OCI-LY7 (cell line): ENCODE results near the gene CCDC148. TPM values are rescaled to one million over a fixed set of nuclear protein-coding genes. Genes with fewer than 3 reads are reported as not detected.

ENCODE experiments used
- BruUV-seq: library from RNA; stranded (reverse); fragments of 400-500 nt; replicated peaks from 2 replicates; lab custom pipeline; 2021; lab: Mats Ljungman, UMichigan
- CTCF ChIA-PET: fragments of 300-600 bp; sonication (Branson Sonifier 250); formaldehyde crosslinking; loops from one replicate; lab custom pipeline; 2022; ENCODE audit warnings: antibody characterized with exemption; ENCODE audit not compliant: unreplicated experiment; lab: Charles Lee
- POLR2A ChIA-PET: fragments of 300-600 bp; sonication (Branson Sonifier 250); formaldehyde crosslinking; loops from one replicate; lab custom pipeline; 2022; ENCODE audit warnings: antibody characterized with exemption; lab: Charles Lee
- DNase-seq: peaks from one replicate; pipeline ENCODE4 v3.0.0-alpha.2; 2015; ENCODE audit warnings: low spot score
- H2AFZ ChIP-seq: fragments of 200-600 bp; sonication (generic), shearing (Covaris generic); 2 replicates; pipeline ENCODE4 v1.6.1; 2014; ENCODE audit warnings: mild to moderate bottlenecking, antibody characterized with exemption, low read length, moderate library complexity
- H3K27ac ChIP-seq: fragments of 200-600 bp; sonication (generic); 2 replicates; pipeline ENCODE4 v1.5.1; 2014; ENCODE audit warnings: mixed run types, low read depth, mild to moderate bottlenecking, moderate library complexity, low read length, inconsistent platforms; ENCODE audit not compliant: poor library complexity, severe bottlenecking
- H3K36me3 ChIP-seq: fragments of 200-600 bp; sonication (generic); 2 replicates; pipeline ENCODE4 v1.6.1; 2014; ENCODE audit warnings: mild to moderate bottlenecking, antibody characterized with exemption, low read length, moderate library complexity, mixed read lengths; ENCODE audit not compliant: insufficient read depth
- H3K4me1 ChIP-seq: fragments of 200-600 bp; sonication (generic); 2 replicates; pipeline ENCODE4 v1.5.1; 2014; ENCODE audit warnings: mild to moderate bottlenecking, low read length; ENCODE audit not compliant: insufficient read depth, poor library complexity, severe bottlenecking
- H3K4me2 ChIP-seq: fragments of 200-600 bp; sonication (generic); 2 replicates; pipeline ENCODE4 v1.6.1; 2014; ENCODE audit warnings: mild to moderate bottlenecking, low read length
- H3K4me3 ChIP-seq: fragments of 200-600 bp; sonication (generic); 2 replicates; pipeline ENCODE4 v1.5.1; 2014; ENCODE audit warnings: mild to moderate bottlenecking, low read depth, low read length; ENCODE audit not compliant: poor library complexity, severe bottlenecking
- H3K79me2 ChIP-seq: fragments of 200-600 bp; sonication (generic); 2 replicates; pipeline ENCODE4 v1.6.1; 2016; ENCODE audit warnings: low read depth, mild to moderate bottlenecking, low read length, moderate library complexity, mixed read lengths; ENCODE audit not compliant: insufficient read depth
- H3K9me2 ChIP-seq: fragments of 200-600 bp; sonication (generic); 2 replicates; pipeline ENCODE4 v1.6.1; 2016; ENCODE audit warnings: mild to moderate bottlenecking, low read length, mixed read lengths; ENCODE audit not compliant: insufficient read depth
- H3K9me3 ChIP-seq: fragments of 200-600 bp; sonication (generic); 2 replicates; pipeline ENCODE4 v1.6.1; 2014; ENCODE audit warnings: mild to moderate bottlenecking, mixed run types, low read length, mixed read lengths
- H4K20me1 ChIP-seq: fragments of 200-600 bp; sonication (generic); 2 replicates; pipeline ENCODE4 v1.6.1; 2014; ENCODE audit warnings: mild to moderate bottlenecking, antibody characterized with exemption, low read length, moderate library complexity, mixed read lengths; ENCODE audit not compliant: insufficient read depth
- EZH2phosphoT487 ChIP-seq: fragments of 200-600 bp; sonication (generic); IDR thresholded peaks from 2 replicates; pipeline ENCODE4 v1.6.1; 2018; ENCODE audit warnings: low read depth, borderline replicate concordance, mild to moderate bottlenecking, mixed run types, antibody characterized with exemption, low read length, moderate library complexity, mixed read lengths
- intact Hi-C: fragments of 100-400 bp; cut with micrococcal nuclease; formaldehyde crosslinking; loops from one replicate; pipeline ENCODE4 v1.10.0; 2022; ENCODE audit not compliant: unreplicated experiment
- total RNA-seq, 2 experiments: library from RNA; depleted of rRNA in 1 of 2; stranded (reverse); fragments of >200 nt in 1 of 2; shearing (Covaris generic) in 1 of 2; gene quantifications; 2 replicates each; pipeline ENCODE4 v1.2.3, GENCODE V29; 2014 to 2022
- TF ChIP-seq, protein P1 (sequence below): fragments of 200-600 bp; sonication (generic); conservative IDR thresholded peaks from 2 replicates; pipeline ENCODE4 v1.5.1; 2014; ENCODE audit warnings: mild to moderate bottlenecking, antibody characterized with exemption, low read length, moderate library complexity, mixed read lengths

CCDC148 gene
- total RNA-seq, 2 experiments from 2014 or later: 0.19 to 0.99 TPM

- Histone ChIP-seq H3K4me1 (no peaks in the 10 kb centered on the region), H3K9me2 (no peaks in the 10 kb centered on the region), H3K4me2 (no peak overlapping the region), H3K79me2 (no peaks in the 10 kb centered on the region), H2AFZ (no peak overlapping the region), H4K20me1 (no peaks in the 10 kb centered on the region), H3K36me3 (no peaks in the 10 kb centered on the region), H3K9me3 (no peaks in the 10 kb centered on the region), H3K4me3 (no peak overlapping the region), H3K27ac (no peak overlapping the region)
- no TSS peak for BruUV-seq
- ChIA-PET POLR2A (no interaction called here), CTCF (no interaction called here)
- intact Hi-C loops: no loop called here
- TF ChIP-seq, protein P1, sequence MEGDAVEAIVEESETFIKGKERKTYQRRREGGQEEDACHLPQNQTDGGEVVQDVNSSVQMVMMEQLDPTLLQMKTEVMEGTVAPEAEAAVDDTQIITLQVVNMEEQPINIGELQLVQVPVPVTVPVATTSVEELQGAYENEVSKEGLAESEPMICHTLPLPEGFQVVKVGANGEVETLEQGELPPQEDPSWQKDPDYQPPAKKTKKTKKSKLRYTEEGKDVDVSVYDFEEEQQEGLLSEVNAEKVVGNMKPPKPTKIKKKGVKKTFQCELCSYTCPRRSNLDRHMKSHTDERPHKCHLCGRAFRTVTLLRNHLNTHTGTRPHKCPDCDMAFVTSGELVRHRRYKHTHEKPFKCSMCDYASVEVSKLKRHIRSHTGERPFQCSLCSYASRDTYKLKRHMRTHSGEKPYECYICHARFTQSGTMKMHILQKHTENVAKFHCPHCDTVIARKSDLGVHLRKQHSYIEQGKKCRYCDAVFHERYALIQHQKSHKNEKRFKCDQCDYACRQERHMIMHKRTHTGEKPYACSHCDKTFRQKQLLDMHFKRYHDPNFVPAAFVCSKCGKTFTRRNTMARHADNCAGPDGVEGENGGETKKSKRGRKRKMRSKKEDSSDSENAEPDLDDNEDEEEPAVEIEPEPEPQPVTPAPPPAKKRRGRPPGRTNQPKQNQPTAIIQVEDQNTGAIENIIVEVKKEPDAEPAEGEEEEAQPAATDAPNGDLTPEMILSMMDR: no peak
- no peak for TF ChIP-seq EZH2phosphoT487
- DNase-seq: no peak
Measured at GRCh38 chr2:158143703-158144360, 312.7 kb downstream of the CCDC148 start.

DNA sequence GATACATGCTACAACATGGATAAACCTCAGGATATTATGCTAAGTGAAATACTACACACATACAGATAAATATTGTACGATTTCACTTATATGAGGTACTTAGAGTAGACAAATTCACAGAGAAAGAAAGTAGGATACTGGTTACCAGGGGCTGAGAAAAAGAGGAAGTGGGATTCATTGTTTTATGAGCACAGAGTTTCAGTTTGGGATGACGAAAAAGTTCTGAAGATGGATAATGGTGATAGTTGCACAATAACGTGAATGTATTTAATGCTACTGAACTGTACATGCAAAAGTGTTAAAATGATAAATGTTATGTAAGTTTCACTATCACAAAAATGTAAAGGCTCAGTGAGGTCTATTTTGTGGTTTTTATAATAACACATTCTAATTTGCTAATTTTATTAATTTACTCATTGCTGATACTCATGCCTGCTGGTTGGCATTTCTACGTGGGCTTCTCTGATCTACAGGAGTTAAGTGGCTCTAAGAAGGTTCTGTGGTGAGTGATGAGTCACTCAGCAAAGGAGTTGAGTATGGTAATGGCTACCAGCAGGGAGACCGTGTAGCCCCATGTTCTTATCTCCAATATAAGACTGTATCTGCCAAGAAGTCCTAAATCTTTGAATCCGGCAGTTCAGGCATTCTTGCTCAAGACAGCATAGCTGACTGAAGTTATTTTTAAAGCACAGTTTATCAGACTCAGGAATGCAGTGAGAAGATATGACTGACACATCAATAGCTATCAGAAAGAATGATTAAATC, 313.8 kb downstream of the CCDC148 start:
- H3K36me3 ChIP-seq: no peaks in the 10 kb centered on the region
- CTCF ChIA-PET: no interaction called here
- no peaks in the 10 kb centered on the region for H3K9me2 ChIP-seq
- POLR2A ChIA-PET: no interaction called here
- H4K20me1 ChIP-seq: no peaks in the 10 kb centered on the region
- no peak overlapping the region for H3K4me3 ChIP-seq
- TF ChIP-seq, protein P1: no peak
- no peak for TF ChIP-seq EZH2phosphoT487
- no peaks in the 10 kb centered on the region for H3K79me2 ChIP-seq
- BruUV-seq: no TSS peak
- H3K9me3 ChIP-seq: no peaks in the 10 kb centered on the region
- no peaks in the 10 kb centered on the region for H3K4me1 ChIP-seq
- intact Hi-C loops: no loop called here
- no peak overlapping the region for H3K4me2 ChIP-seq
- no peak overlapping the region for H2AFZ ChIP-seq
- no peak overlapping the region for H3K27ac ChIP-seq
- no peak for DNase-seq

GRCh38 chr2:158142165-158142564, 314.4 kb downstream of the CCDC148 start:
- intact Hi-C loops: no loop called here
- no TSS peak for BruUV-seq
- ChIA-PET CTCF (no interaction called here), POLR2A (interaction anchor here (0.7 kb wide), 1 partner anchor 54 kb away, joined by 3 read pairs; no protein-coding TSS in a partner anchor)
- no peaks in the 10 kb centered on the region; the same call in 1 of the 2 replicates for H4K20me1 ChIP-seq
- TF ChIP-seq EZH2phosphoT487: no peak
- TF ChIP-seq, protein P1: no peak
- no peak overlapping the region for H2AFZ ChIP-seq
- H3K27ac ChIP-seq: no peak overlapping the region
- H3K36me3 ChIP-seq: no peaks in the 10 kb centered on the region
- no peaks in the 10 kb centered on the region for H3K4me1 ChIP-seq
- H3K9me2 ChIP-seq: no peaks in the 10 kb centered on the region
- H3K9me3 ChIP-seq: no peaks in the 10 kb centered on the region
- H3K4me3 ChIP-seq: no peak overlapping the region
- H3K79me2 ChIP-seq: no peaks in the 10 kb centered on the region
- no peak overlapping the region for H3K4me2 ChIP-seq
- no peak for DNase-seq
